ENCODE measurements around the gene IL12RB1.

Gene IL12RB1

GRCh38 chr19:18059297-18059696, 27.4 kb downstream of the IL12RB1 start:
- POLR2A ChIA-PET: no interaction called here
- no peak for DNase-seq (ENCODE audit: extremely low spot score)
- TF ChIP-seq CTCF (IDR thresholded peaks at IDR 0.05; ENCODE audit: control extremely low read depth, extremely low read depth, low read depth, missing control alignments): no peak
- CTCF ChIA-PET: interaction anchor here (0.7 to 7.7 kb wide), 20 partner anchors 8 to 210 kb away, joined by 3 to 135 read pairs (median 4); partner anchors contain the start of genes ARRDC2 and CCDC124

GRCh38 chr19:18058208-18059009, 28.3 kb downstream of the IL12RB1 start:
- POLR2A ChIA-PET: interaction anchor here (0.7 kb wide), 1 partner anchor 83 kb away, joined by 5 read pairs; no protein-coding TSS in a partner anchor

GRCh38 chr19:18057557-18057956, 29.2 kb downstream of the IL12RB1 start:
- no peak for DNase-seq (ENCODE audit: extremely low spot score)
- CTCF ChIA-PET: interaction anchor here (1.0 to 7.7 kb wide), 12 partner anchors 12 to 120 kb away, joined by 3 to 135 read pairs (median 4); partner anchors contain the start of gene ARRDC2
- TF ChIP-seq CTCF (IDR thresholded peaks at IDR 0.05; ENCODE audit: control extremely low read depth, extremely low read depth, low read depth, missing control alignments): no peak
- POLR2A ChIA-PET: no interaction called here

More at GRCh38 chr19:18058208-18059009, 28.3 kb downstream of the IL12RB1 start:
- peak; percentile 83 for TF ChIP-seq CTCF (IDR thresholded peaks at IDR 0.05; ENCODE audit: control extremely low read depth, extremely low read depth, low read depth, missing control alignments)
- CTCF ChIA-PET: interaction anchor here (0.7 to 7.7 kb wide), 26 partner anchors 10 to 209 kb away, joined by 3 to 135 read pairs (median 4); partner anchors contain the start of genes ARRDC2 and CCDC124
- DNase-seq (ENCODE audit: extremely low spot score): peak; percentile 91

- no peak for DNase-seq (ENCODE audit: extremely low spot score)
- ChIA-PET CTCF (interaction anchor here (1.1 to 7.7 kb wide), 5 partner anchors 15 to 197 kb away, joined by 3 to 135 read pairs (median 4); partner anchors contain the start of genes ARRDC2 and RPL18A), POLR2A (interaction anchor here (0.7 kb wide), 1 partner anchor 132 kb away, joined by 4 read pairs; no protein-coding TSS in a partner anchor)
- TF ChIP-seq CTCF (IDR thresholded peaks at IDR 0.05; ENCODE audit: control extremely low read depth, extremely low read depth, low read depth, missing control alignments): no peak
Observed at GRCh38 chr19:18055967-18056366, 30.8 kb downstream of the IL12RB1 start.

- POLR2A ChIA-PET: no interaction called here
- CTCF ChIA-PET: interaction anchor here (0.9 to 1.0 kb wide), 2 partner anchors 29 to 52 kb away, joined by 3 read pairs; no protein-coding TSS in a partner anchor
- no peak for TF ChIP-seq CTCF (IDR thresholded peaks at IDR 0.05; ENCODE audit: control extremely low read depth, extremely low read depth, low read depth, missing control alignments)
- no peak for DNase-seq (ENCODE audit: extremely low spot score)
Observed at GRCh38 chr19:18053576-18054219, 33.0 kb downstream of the IL12RB1 start.

GRCh38 chr19:18051887-18052286, 34.8 kb downstream of the IL12RB1 start:
- no peak for DNase-seq (ENCODE audit: extremely low spot score)
- ChIA-PET POLR2A (interaction anchor here (0.7 kb wide), 1 partner anchor 10 kb away, joined by 4 read pairs; no protein-coding TSS in a partner anchor), CTCF (interaction anchor here (1.0 to 1.2 kb wide), 3 partner anchors 8 to 44 kb away, joined by 3 read pairs; partner anchors contain the start of gene ARRDC2)
- no peak for TF ChIP-seq CTCF (IDR thresholded peaks at IDR 0.05; ENCODE audit: control extremely low read depth, extremely low read depth, low read depth, missing control alignments)
